UCSD-AML1 (cell line): ENCODE data around the gene WWOX.

Experiments
- DNase-seq: peaks from one replicate; lab custom pipeline; 2025; ENCODE audit not compliant: unreplicated experiment; lab: John Stamatoyannopoulos, UW

WWOX gene

DNA sequence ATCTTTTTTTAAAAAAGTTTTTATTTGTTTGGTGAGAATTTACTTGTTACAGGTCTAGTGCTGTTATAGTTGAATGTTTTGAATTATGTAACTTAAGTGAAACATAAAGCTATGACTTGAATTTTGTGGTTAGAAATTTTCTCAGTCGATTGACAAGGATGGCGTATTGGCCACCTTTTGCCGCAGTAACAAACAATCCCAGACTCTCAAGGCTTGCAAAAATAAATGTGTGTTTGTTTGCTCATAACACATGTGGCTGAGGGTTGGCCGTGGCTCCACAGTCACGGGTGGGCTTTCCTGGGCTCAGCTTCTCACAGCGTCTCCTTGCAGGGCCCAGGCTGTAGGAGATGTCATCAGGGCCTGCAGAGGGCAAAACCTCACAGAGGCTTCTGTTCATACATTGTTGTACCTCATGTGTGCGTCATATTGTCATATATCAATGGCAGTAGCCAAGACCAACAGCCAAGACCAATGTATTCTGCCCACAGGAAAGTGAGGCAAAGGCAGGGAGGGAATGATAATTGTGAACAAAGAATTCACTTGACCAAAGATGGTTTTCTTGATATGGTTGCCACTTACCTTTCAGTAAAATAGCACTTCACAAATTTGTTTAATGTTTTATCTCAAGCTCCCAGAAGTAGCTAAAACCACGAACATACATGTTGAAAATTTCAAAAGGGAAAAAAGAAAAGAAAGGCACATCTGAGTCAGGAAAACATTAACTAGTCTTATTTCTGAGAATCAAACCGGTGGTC is 93.5 kb downstream of the WWOX start:
- no peak for DNase-seq

DNA sequence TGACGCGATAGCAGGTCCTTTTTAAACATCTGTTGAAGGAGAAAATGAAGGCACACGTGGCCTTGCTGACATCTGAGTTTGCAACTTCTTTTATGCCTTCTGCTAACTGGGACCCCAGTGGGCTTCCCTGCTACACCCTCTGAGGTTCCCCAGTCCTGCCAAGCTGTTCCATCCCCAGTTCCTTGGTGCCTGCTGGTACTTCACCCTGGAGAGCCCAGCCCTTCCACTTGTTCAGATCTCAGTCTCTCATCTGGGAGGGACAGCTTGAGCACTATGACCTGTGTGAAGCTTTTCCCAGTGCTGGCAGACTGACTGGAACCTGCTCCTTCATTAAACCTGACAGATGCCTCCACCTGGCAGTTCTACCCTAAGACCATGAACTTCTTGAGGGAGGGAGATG is 95.5 kb downstream of the WWOX start:
- no peak for DNase-seq

DNA sequence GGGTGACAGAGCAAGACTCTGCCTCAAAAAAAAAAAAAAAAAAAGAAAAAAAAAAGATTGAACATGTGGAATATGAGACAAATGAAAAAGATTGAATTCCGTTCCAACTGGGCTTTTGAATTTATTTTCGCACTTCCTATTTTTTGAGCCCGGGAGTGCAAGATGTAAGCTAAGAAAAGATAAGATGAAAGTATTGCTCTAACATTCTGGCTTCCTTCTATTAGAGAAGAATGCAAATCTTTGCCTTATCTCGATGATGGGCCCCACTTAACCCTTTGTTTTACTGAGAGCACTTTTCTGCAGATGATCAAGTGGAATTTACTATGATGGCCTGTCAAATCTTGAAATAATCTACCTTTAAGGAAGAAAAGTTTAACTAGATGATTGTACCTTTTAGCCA is 96.3 kb downstream of the WWOX start:
- no peak for DNase-seq

- no peak for DNase-seq
These were observed 97.0 kb downstream of the WWOX start for GRCh38 chr16:78196502-78196901.

DNA sequence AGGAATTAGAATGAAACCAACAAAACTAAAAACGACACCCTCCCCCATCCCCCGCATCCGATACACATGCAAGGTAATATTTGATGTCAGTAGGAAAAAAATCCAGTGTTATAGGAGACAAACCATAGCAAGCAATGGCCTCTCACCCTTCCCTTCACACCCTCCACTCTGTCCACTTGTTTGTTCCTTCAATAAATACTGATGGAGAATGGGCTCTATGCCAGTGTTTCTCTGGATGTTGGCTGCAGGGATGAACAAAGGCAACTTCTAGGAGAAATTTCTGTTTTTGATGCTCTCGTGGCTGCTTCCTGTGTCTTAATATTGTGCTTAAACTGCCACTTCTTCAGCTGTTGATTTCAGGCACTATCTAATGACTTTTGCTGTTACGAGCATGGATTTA is 98.8 kb downstream of the WWOX start:
- DNase-seq: no peak

GRCh38 chr16:78199325-78200022 is 100.0 kb downstream of the WWOX start:
- no peak for DNase-seq

GRCh38 chr16:78200023-78200389 is 100.6 kb downstream of the WWOX start:
- no peak for DNase-seq

- DNase-seq: no peak
These were observed 101.2 kb downstream of the WWOX start for GRCh38 chr16:78200623-78201096.

DNA sequence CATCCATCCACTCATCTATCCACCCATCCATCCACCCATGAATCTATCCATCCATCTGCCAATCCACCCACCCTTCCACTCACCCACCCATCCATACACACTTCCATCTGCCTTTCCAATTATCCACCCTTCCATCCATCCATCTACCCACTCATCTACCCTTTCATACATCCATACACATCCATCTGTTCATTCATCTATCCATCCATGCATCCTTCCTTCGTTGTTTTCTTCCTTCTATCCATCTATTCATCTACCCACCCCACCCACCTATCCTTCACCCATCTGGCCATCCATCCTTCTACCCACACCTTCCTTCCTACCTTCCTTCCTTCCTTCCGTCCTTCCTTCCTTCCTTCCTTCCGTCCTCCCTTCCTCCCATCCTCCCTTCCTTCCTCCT is 106.1 kb downstream of the WWOX start:
- DNase-seq: no peak

DNA sequence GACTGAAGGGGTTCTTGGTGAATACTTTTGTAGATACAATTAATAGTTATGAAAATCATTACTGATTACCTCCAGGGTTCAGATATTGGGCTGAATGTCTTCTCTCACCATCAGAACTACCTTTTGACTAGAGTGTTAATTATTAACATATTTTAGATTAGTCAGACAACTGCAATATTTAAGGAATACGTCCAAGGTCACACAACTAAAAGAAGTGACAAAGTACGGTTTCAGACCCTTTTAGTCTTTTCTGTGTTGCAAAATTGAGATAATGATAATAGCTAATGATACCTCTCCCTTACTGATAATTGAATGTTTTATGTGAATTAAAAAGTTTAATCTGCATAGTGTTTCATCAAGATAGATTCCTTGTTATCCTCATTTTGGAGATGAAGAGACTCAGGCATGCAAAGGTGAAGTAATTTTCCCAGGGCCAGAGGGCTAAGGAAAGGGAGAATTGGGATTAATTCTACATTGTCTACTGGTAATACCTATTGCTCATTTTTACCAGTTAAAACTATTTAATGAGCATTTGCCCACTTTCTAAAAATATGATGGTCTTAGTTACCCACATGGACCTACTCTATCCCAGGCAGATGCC is 107.3 kb downstream of the WWOX start:
- no peak for DNase-seq

DNA sequence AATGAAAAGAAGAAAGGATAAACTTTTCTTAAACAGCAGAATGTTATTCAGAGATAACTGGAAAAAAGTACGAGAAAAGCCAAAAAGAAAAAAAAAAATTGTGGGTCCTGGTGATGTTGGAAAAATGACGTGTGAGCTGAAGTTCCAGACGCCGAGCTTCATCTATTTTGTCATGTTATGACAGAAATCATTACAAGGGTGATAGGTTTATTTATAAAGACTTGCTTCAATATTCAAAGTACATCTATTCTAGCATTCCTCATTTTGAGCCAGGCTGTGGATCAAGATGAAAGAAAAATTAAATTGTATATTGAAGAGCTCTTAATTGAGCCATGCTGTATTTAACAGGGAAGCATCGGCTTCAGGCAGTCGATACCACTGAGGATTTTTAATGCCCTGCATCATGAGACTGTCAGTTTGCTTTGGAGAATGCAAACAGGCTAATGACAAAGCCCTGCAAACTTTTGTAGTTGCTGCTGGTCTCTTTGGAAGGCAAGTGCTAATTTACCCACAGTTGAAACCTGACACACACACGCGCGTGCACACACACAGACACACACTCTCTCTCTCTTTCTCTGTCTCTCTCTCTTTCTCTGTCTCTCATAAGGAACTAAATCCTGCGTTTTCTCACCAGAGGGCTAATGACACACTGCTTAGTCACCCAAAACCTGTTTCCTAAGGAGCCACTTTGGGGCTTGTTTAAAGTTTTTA is 110.7 kb downstream of the WWOX start:
- no peak for DNase-seq

DNA sequence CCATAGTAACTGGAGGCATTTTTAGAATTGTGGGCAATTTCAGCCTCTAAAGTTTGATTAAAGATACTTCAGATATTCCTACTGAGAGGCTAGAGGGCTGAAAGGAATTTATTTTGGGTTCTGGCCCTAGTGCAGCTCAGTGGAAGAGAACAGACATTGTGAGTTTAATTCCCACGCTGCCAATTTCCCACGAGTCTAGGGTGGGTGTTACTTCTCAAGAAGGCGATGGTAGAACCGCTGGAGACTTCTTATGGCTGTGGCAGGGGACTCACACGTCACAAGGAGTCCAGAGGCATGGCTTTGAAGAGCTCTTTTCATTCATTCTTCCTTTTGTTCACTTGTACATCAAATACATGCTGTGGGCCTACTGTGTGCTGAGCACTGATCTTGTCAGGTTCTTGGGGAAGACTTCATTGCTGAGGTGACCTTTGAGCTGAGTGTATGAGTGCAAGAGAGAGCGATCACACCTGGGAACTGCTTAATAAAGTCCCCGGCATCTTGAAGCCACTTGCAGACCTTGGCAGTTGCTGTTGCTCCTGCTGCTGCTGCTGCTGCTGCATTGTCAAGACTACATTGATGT is 111.7 kb downstream of the WWOX start:
- DNase-seq: no peak

DNA sequence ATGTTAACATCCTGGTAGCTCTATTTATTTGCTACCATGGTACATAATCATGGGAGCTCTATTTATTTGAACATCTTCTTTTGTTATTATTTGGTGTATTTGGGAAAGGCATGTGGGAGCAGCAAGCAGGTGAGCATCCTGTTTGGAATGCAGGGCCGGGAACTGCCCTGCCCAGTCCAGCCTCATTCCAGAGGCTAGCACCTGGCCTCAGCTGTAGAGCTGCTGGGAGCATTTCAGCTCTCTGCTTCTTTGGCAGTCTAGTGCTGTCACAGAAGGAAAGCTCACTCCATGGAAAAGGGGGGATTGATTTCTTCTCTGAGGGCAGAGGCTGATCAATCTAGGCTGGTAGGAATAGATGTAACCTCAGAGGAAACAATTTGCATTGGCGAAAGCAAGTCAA is 112.5 kb downstream of the WWOX start:
- no peak for DNase-seq

DNA sequence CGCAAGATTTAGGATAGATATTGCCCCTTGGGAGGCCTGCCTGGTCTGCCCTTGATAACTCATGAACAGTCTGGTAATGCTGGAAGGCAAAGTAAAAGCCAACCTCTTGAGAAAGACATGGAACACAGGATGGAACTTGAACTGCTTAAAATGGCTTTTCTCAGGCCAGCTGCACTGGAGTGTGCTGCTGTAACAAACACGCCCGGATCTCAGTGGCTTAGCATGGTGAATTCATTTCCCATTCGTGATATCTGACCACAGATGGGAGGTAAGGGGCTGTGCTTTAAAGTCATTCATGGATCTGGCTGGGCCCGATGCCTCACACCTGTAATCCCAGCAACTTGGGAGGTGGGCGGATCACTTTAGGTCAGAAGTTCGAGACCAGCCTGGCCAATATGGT is 113.2 kb downstream of the WWOX start:
- no peak for DNase-seq

GRCh38 chr16:78213751-78214150 is 114.3 kb downstream of the WWOX start:
- no peak for DNase-seq

DNA sequence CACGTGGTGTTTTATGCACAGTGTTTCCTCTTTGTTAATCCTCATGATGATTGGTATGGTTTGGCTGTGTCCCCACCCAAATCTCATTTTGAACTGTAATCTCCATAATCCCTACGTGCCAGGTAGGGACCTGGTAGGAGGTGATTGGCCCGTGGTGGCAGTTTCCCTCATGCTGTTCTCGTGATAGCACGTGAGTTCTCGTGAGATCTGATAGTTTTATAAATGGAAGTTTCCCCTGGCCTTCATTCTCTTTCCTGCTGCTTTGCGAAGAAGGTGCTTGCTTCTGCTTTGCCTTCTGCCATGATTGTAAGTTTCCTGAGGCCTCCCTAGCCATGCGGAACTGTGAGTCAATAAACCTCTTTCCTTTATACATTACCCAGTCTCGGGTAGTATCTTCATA is 115.8 kb downstream of the WWOX start:
- DNase-seq: no peak

DNA sequence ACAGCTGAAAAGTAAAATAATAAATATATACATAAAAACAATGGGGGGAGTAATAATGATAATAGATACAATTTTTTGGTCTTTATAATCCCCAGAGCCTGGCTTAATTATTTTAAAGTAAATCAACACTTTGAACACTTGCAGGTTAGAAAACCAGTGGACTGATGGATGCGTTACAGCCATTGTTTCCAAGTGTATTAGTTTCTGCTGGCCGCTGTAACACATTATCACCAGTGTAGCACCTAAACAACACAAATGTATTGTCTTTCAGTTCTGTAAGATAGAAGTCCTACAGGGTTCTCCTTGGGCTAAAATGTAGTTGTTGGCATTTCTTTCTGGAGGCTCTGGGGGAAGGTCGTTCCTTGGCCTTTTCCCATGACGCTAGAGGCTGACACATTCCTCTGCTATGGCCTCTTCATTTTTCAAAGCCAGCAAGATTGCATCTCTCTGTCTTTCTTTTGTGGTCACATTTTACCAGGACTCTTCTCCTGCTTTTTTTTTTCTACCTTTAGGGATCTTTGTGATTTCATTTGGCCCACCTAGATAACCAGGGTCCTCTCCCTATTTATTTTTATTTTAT is 116.8 kb downstream of the WWOX start:
- no peak for DNase-seq

GRCh38 chr16:78217276-78217675 is 117.8 kb downstream of the WWOX start:
- DNase-seq: no peak

- no peak for DNase-seq
These were observed 118.8 kb downstream of the WWOX start for GRCh38 chr16:78218279-78218678.

- no peak for DNase-seq
These were observed 119.6 kb downstream of the WWOX start for GRCh38 chr16:78218856-78219651.
